H9 (cell line): ENCODE results near the gene KREMEN1. TPM values are rescaled to one million over a fixed set of nuclear protein-coding genes. Genes with fewer than 3 reads are reported as not detected.
A peak's percentile ranks its signal among the peaks of the same experiment; 100 is the strongest.

Experiments
- DNase-seq: peaks from one replicate; pipeline ENCODE4 v3.0.0-alpha.2; 2017
- H2AFZ ChIP-seq: one replicate; pipeline ENCODE4 v1.6.1; 2013; ENCODE audit warnings: mild to moderate bottlenecking, low read length, control low read depth, moderate library complexity
- H2AK5ac ChIP-seq: 2 replicates; pipeline ENCODE4 v1.6.1; 2013; ENCODE audit warnings: low read length, control low read depth, mixed read lengths; ENCODE audit not compliant: insufficient read length
- H2BK120ac ChIP-seq: one replicate; pipeline ENCODE4 v1.6.1; 2013; ENCODE audit warnings: low read depth, mild to moderate bottlenecking, low read length, control low read depth, inconsistent platforms; ENCODE audit not compliant: poor library complexity, severe bottlenecking
- H2BK12ac ChIP-seq: 2 replicates; pipeline ENCODE4 v1.6.1; 2013; ENCODE audit warnings: low read length, control low read depth, mixed read lengths, low read depth; ENCODE audit not compliant: insufficient read length
- H2BK15ac ChIP-seq: 2 replicates; pipeline ENCODE4 v1.6.1; 2013; ENCODE audit warnings: low read depth, low read length, control low read depth
- H2BK20ac ChIP-seq: one replicate; pipeline ENCODE4 v1.6.1; 2013; ENCODE audit warnings: low read depth, mild to moderate bottlenecking, low read length, control low read depth, inconsistent platforms; ENCODE audit not compliant: poor library complexity, severe bottlenecking
- H2BK5ac ChIP-seq: 2 replicates; pipeline ENCODE4 v1.6.1; 2013; ENCODE audit warnings: low read length, control low read depth, mixed read lengths; ENCODE audit not compliant: insufficient read length
- H3K14ac ChIP-seq: 2 replicates; pipeline ENCODE4 v1.6.1; 2013; ENCODE audit warnings: low read length, control low read depth; ENCODE audit not compliant: insufficient read depth
- H3K18ac ChIP-seq: 2 replicates; pipeline ENCODE4 v1.6.1; 2013; ENCODE audit warnings: low read depth, mild to moderate bottlenecking, mixed read lengths, low read length, control low read depth; ENCODE audit not compliant: insufficient read length
- H3K23ac ChIP-seq: 2 replicates; pipeline ENCODE4 v1.6.1; 2013; ENCODE audit warnings: low read length, control low read depth, mixed read lengths, low read depth; ENCODE audit not compliant: insufficient read length
- H3K23me2 ChIP-seq: 2 replicates; pipeline ENCODE4 v1.6.1; 2013; ENCODE audit warnings: low read depth, mild to moderate bottlenecking, mixed read lengths, low read length, control low read depth; ENCODE audit not compliant: insufficient read length, poor library complexity, severe bottlenecking
- H3K27ac ChIP-seq: 2 replicates; pipeline ENCODE4 v1.5.1; 2013; ENCODE audit warnings: low read length, control low read depth, mixed read lengths, low read depth; ENCODE audit not compliant: insufficient read length
- H3K27me3 ChIP-seq: 2 replicates; pipeline ENCODE4 v1.6.1; 2013; ENCODE audit warnings: low read length, control low read depth, inconsistent platforms; ENCODE audit not compliant: insufficient read depth
- H3K4ac ChIP-seq: 2 replicates; pipeline ENCODE4 v1.6.1; 2013; ENCODE audit warnings: low read depth, mild to moderate bottlenecking, control low read depth, inconsistent platforms, low read length, moderate library complexity
- H3K4me1 ChIP-seq: 2 replicates; pipeline ENCODE4 v1.6.1; 2013; ENCODE audit warnings: low read length, control low read depth, inconsistent platforms; ENCODE audit not compliant: insufficient read depth
- H3K4me2 ChIP-seq: 2 replicates; pipeline ENCODE4 v1.6.1; 2013; ENCODE audit warnings: low read length, control low read depth, mixed read lengths; ENCODE audit not compliant: insufficient read length, insufficient read depth
- H3K56ac ChIP-seq: 2 replicates; pipeline ENCODE4 v1.6.1; 2013; ENCODE audit warnings: low read depth, mild to moderate bottlenecking, mixed read lengths, low read length, control low read depth; ENCODE audit not compliant: insufficient read length
- H3K79me1 ChIP-seq: 2 replicates; pipeline ENCODE4 v1.6.1; 2013; ENCODE audit warnings: low read depth, mild to moderate bottlenecking, moderate library complexity, low read length, control low read depth, inconsistent platforms; ENCODE audit not compliant: insufficient read depth, poor library complexity, severe bottlenecking
- H3K79me2 ChIP-seq: 2 replicates; pipeline ENCODE4 v1.6.1; 2013; ENCODE audit warnings: low read length, control low read depth, inconsistent platforms; ENCODE audit not compliant: insufficient read depth
- H3K9ac ChIP-seq: 2 replicates; pipeline ENCODE4 v1.6.1; 2013; ENCODE audit warnings: low read length, control low read depth, mixed read lengths; ENCODE audit not compliant: insufficient read length; ENCODE audit errors: extremely low read depth
- H3K9me3 ChIP-seq: one replicate; pipeline ENCODE4 v1.6.1; 2013; ENCODE audit warnings: low read depth, low read length, inconsistent platforms; ENCODE audit not compliant: control insufficient read depth
- H3T11ph ChIP-seq: one replicate; pipeline ENCODE4 v1.6.1; 2013; ENCODE audit warnings: mild to moderate bottlenecking, low read length, control low read depth, inconsistent platforms
- H4K20me1 ChIP-seq: one replicate; pipeline ENCODE4 v1.6.1; 2013; ENCODE audit not compliant: control insufficient read depth, insufficient read length, insufficient read depth
- H4K5ac ChIP-seq: 2 replicates; pipeline ENCODE4 v1.6.1; 2013; ENCODE audit warnings: low read depth, mild to moderate bottlenecking, mixed read lengths, low read length, control low read depth; ENCODE audit not compliant: insufficient read length
- H4K8ac ChIP-seq: replicated peaks from 2 replicates; pipeline ENCODE4 v1.6.1; 2013; ENCODE audit warnings: low read length, control low read depth, mixed read lengths, low read depth; ENCODE audit not compliant: insufficient read length
- H4K91ac ChIP-seq: 2 replicates; pipeline ENCODE4 v1.6.1; 2013; ENCODE audit warnings: low read depth, mild to moderate bottlenecking, moderate library complexity, mixed read lengths, low read length, control low read depth; ENCODE audit not compliant: insufficient read length
- H3K27ac Mint-ChIP-seq, 3 experiments: 2 replicates in 2 of 3; 3 replicates in 1 of 3; pipeline ENCODE4 v1.8.0; 2020 to 2021; ENCODE audit warnings: mixed read lengths in 3 of 3, mild to moderate bottlenecking in 1 of 3, moderate library complexity in 1 of 3
- H3K27me3 Mint-ChIP-seq: 2 replicates; pipeline ENCODE4 v1.8.0; 2021; ENCODE audit warnings: low read depth, mild to moderate bottlenecking, moderate library complexity, mixed read lengths
- H3K36me3 Mint-ChIP-seq, 3 experiments: 2 replicates in 2 of 3; 3 replicates in 1 of 3; pipeline ENCODE4 v1.8.0; 2020 to 2021; ENCODE audit warnings: low read depth in 3 of 3, mixed read lengths in 3 of 3; ENCODE audit not compliant: insufficient read depth in 1 of 3
- H3K4me1 Mint-ChIP-seq, 2 experiments: 2 replicates each; pipeline ENCODE4 v1.8.0; 2020; ENCODE audit warnings: mixed read lengths in 2 of 2
- H3K4me3 Mint-ChIP-seq, 2 experiments: 2 replicates in 1 of 2; 3 replicates in 1 of 2; pipeline ENCODE4 v1.8.0; 2020 to 2021; ENCODE audit warnings: mild to moderate bottlenecking in 2 of 2, mixed read lengths in 2 of 2, moderate library complexity in 1 of 2
- H3K9me3 Mint-ChIP-seq, 2 experiments: 2 replicates in 1 of 2; 3 replicates in 1 of 2; pipeline ENCODE4 v1.8.0; 2020; ENCODE audit warnings: mild to moderate bottlenecking in 2 of 2, mixed read lengths in 2 of 2, moderate library complexity in 1 of 2
- WGBS: extraction: QIAGEN DNeasy Blood & Tissue Kit; methylation state at CpG from one replicate; pipeline ENCODE4 v1.1.7; 2013; ENCODE audit warnings: missing lambda C conversion rate, low lambda C conversion rate, mixed read lengths; ENCODE audit not compliant: insufficient read length; ENCODE audit errors: extremely low coverage; 5-methylcytosine and 5-hydroxymethylcytosine counted together
- total RNA-seq: library from RNA; stranded (reverse); gene quantifications from 2 replicates; pipeline ENCODE4 v1.2.1, GENCODE V29; 2021
- TF ChIP-seq, protein P1 (sequence below): fragments of 200-600 bp; sonication (generic); conservative IDR thresholded peaks from 3 replicates; pipeline ENCODE4 v1.8.0; 2021; ENCODE audit warnings: antibody characterized with exemption, mild to moderate bottlenecking

KREMEN1 gene
- total RNA-seq, 1 experiment from 2014 or later = 2.4 TPM

DNA sequence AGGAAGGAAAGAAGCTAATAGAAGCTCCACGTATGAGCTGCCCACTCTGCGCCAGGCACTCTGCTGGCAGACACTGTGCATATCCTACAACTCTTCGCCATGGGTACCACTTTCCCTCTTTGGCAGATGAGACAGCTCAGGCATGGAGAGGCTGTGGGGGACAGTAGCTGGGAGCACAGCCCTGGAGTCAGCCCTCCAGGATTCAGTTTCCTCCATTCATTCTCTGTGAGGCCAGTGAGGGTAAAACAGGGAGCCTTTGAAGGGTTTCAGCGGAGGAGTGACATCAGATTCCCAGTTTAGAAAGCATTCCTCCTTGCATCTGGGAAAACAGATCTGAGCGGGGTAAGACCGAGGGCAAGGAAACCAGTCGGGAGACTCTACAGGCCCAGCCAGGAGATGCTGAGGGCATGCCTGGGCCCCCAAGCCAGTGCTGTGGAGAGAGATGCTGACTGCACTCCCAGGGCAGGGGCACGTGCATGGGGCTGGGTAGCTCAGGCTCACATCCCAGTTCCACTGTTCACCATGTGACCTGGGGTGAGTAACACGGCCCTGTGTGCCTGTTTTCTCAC is 74.6 kb downstream of the KREMEN1 start:
- Histone ChIP-seq H2BK12ac (no peak overlapping the region), H3K9ac (no peak overlapping the region), H3K18ac (no peak overlapping the region), H3T11ph (no peak overlapping the region), H3K23me2 (no peaks in the 10 kb centered on the region), H4K8ac (no peak overlapping the region), H3K79me2 (no peaks in the 10 kb centered on the region), H3K4me2 (no peak overlapping the region), H3K4me1 (peaks cover 2% of the 10 kb centered on the region; the same call in 1 of the 2 replicates), H2BK5ac (no peak overlapping the region), H4K91ac (no peak overlapping the region), H4K20me1 (no peaks in the 10 kb centered on the region), H3K4ac (no peak overlapping the region), H2BK20ac (no peak overlapping the region), H2AK5ac (no peak overlapping the region), H3K79me1 (no peaks in the 10 kb centered on the region), H3K27ac (no peak overlapping the region), H4K5ac (no peak overlapping the region), H3K23ac (no peak overlapping the region), H2BK15ac (no peak overlapping the region), H3K27me3 (no peaks in the 10 kb centered on the region), H2BK120ac (no peak overlapping the region), H3K9me3 (no peaks in the 10 kb centered on the region), H3K14ac (no peak overlapping the region), H3K56ac (no peak overlapping the region), H2AFZ (no peak overlapping the region)
- TF ChIP-seq, protein P1, sequence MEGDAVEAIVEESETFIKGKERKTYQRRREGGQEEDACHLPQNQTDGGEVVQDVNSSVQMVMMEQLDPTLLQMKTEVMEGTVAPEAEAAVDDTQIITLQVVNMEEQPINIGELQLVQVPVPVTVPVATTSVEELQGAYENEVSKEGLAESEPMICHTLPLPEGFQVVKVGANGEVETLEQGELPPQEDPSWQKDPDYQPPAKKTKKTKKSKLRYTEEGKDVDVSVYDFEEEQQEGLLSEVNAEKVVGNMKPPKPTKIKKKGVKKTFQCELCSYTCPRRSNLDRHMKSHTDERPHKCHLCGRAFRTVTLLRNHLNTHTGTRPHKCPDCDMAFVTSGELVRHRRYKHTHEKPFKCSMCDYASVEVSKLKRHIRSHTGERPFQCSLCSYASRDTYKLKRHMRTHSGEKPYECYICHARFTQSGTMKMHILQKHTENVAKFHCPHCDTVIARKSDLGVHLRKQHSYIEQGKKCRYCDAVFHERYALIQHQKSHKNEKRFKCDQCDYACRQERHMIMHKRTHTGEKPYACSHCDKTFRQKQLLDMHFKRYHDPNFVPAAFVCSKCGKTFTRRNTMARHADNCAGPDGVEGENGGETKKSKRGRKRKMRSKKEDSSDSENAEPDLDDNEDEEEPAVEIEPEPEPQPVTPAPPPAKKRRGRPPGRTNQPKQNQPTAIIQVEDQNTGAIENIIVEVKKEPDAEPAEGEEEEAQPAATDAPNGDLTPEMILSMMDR = no peak
- no peak overlapping the region; a peak in 1 of 7 replicates for H3K27ac Mint-ChIP-seq
- no peak overlapping the region for H3K4me3 Mint-ChIP-seq
- peak; percentile 20 for DNase-seq
- peaks cover 27 to 41% of the 10 kb centered on the region in 2 experiments for H3K4me1 Mint-ChIP-seq
- WGBS = no CpG with 5 or more reads among the region's 9 CpGs
- H3K9me3 Mint-ChIP-seq = no peaks in the 10 kb centered on the region
- no peaks in the 10 kb centered on the region; a peak in 1 of 7 replicates for H3K36me3 Mint-ChIP-seq
- H3K27me3 Mint-ChIP-seq = no peaks in the 10 kb centered on the region; the same call in 1 of the 2 replicates
